ENCODE measurements around the gene EDRF1.
"Not testable (repeated sequence)": the region's sequence is repeated elsewhere in the genome, so short reads cannot be mapped to it uniquely, and the experiment has no call there.

The EDRF1 gene

GRCh38 chr10:125719173-125720001 lies at the start of gene EDRF1:
Gene EDRF1 (plus strand): TSS chr10:125719709. CDS start chr10:125719808, 99 bp downstream.
- DNase-seq = peak; percentile 99

GRCh38 chr10:125672884-125673283 lies 46.6 kb upstream of the EDRF1 start:
- no peak for DNase-seq

GRCh38 chr10:125679436-125679835 lies 40.1 kb upstream of the EDRF1 start:
- DNase-seq = no peak

DNA sequence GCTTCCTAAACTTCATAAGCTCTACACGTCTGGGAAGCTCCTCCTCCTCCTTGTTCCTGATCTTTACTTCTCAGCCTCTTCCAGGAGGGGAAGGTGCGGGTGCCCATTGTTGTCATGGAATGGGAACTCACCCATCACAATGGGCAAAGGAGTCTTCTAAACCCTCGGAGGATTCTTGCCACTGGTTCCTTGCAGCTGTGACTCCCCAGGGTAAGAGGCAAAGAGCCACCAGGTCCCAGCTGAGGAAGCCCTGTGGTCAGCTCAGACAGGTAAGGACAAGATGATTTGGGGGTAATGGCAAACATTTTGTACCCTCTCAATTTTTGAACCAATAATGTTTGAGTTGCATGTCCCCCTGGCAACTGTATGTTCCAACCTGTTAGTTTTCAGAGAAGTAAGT lies 36.4 kb upstream of the EDRF1 start, which contains the start of gene TEX36:
TEX36 (minus strand) TSS at position 101 of the 400 bp plus-strand sequence. CDS start 174 bp downstream, outside the sequence.
- DNase-seq = no peak

DNA sequence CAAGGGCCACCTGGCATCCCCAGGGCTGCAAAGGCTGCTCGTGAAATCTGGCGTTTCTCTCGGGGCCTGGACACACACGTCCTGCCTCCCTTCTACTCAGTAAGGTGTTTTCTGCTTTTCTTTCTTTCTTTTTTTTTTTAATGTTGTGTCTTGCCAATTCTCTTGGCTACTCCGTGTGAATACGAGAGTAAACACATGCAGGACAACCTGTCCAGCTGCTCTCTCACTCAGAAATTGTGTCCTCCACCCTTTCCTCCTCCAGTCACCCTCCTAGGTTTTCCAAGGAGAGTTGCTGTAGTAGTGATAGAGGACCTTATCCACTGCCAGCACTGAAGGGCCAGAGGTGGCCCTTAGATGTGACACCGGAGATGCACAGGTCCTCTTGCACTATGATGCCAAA lies 35.7 kb upstream of the EDRF1 start:
- DNase-seq = no peak

- DNase-seq = no peak
These were observed 34.9 kb upstream of the EDRF1 start for GRCh38 chr10:125684581-125684980.

DNA sequence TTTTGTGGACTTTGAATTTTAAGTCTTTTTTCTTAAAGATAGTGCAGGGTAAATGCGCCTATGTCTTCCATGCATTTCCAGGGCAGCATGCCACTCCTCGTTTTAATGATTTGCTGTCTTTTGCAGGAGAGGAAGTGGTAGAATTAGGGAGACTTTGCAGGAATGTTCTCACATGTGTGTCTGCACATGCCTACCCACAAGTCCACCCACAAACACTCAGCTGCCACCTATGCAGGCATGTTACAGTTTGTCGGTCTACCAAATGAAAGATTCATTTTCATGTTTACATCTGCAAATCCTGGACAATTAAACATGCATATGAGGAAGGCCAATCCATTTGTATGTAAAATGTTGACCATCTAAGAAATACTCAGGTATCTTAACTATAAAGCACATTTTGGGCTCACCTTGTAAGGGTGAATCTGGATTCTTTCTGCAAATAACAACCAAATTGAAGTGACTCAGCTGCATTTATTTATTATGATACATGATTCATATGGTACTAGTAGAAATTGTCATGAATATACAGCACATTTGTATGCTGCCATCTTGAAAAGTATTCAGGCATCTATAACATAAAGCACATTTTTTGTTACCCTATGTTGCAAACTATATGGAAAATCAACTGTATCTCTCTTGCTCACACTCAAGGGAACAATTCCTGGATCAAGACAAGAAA lies 31.9 kb upstream of the EDRF1 start:
- DNase-seq = no peak

GRCh38 chr10:125689955-125690569 lies 29.4 kb upstream of the EDRF1 start:
- peak; percentile 17 for DNase-seq

DNA sequence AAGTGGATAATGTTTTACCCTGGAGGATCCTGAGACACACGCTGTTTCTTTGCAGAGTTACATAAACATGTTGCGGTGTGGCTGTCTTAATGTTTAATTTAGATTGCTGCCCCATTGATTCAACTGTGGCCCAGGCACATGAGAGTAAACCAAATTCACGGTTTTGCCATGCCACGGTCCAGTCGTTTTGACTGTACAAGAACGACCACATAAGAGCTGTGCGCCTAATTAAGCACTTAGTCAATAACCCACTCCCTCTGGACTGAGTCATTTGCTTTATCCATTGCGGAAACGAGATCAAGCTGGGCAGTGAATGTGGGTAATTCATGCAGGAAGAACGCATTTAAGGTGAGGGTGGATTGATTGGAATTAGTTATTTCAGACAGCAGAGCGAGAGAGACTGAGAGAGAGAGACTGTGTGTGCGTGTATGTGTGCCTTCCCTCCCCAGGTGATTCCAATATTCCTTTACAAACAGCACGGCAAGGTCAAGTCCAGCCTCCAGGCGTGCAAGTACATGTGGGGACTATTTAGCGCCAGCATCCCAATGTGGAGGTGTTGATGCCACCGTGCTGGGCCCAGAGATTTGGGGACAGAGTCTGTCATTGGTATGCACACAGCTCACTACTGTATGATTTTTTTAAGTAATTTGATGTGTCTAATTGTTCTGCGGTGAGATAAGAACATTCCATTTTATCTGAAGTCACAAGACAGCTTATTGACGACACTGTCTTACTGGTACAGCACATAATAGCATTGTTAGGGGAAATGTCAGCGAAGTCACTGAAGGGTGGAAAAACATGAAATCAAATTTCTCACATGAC lies 28.1 kb upstream of the EDRF1 start:
- DNase-seq = peak; percentile 36

DNA sequence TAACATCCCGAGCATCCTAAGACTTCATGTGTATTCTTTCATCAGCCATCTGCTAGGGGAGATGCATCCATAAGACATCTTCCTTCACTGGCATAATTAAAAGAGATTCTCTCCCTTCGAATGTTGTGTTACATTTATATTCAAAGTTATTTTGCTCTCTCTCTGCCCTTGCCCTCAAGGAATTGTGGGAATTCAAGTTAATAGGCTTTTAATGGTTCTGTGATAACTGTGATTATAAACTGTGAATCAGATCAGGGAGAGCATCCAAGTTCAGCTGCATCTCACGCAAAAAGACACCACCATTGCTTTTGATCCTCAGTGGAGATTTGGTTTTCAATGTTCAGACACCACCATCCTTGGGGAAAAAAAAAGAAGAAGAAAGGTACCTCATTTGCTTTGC lies 27.3 kb upstream of the EDRF1 start:
- DNase-seq = no peak

- DNase-seq = no peak
These were observed 26.6 kb upstream of the EDRF1 start for GRCh38 chr10:125692601-125693523.

DNA sequence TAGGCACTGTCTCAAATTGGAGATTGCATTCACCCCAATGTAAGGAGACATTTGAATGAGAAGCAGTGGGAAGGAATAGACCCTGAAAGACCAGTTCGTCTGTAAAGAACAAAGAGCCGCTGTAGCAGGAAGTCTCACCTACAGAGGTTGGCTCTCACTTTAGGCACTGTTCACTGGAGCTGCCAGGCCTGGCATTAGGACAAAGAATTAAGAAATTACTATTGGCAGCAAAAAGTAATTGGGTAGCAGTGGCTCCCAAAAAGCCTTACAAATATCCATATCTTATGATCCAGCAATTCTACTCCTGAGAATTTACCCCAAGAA lies 26.0 kb upstream of the EDRF1 start:
- DNase-seq = no peak

DNA sequence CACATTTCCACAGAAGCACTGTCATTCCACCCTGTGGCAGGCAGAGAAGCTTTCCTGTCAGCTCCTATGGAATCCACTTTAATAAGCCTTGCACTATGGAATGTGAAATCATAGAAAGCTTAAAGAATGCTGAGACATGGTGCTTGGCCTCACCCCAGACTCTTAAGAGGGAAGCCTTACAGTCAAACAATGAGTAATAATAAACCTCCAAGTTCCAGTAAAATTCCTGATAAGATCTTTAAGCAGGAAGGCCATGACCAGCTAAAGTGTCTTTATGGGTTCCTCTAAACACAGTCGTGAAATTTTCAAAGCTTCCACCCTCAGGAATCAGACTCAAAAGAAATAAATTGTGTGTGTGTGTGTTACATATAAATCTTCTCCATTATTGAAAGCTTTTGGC lies 24.6 kb upstream of the EDRF1 start:
- no peak for DNase-seq

- DNase-seq = not testable (repeated sequence)
These were observed 22.6 kb upstream of the EDRF1 start for GRCh38 chr10:125696884-125697283.

- no peak for DNase-seq
These were observed 21.0 kb upstream of the EDRF1 start for GRCh38 chr10:125698481-125698998.

GRCh38 chr10:125699562-125700143 lies 19.9 kb upstream of the EDRF1 start:
- no peak for DNase-seq

DNA sequence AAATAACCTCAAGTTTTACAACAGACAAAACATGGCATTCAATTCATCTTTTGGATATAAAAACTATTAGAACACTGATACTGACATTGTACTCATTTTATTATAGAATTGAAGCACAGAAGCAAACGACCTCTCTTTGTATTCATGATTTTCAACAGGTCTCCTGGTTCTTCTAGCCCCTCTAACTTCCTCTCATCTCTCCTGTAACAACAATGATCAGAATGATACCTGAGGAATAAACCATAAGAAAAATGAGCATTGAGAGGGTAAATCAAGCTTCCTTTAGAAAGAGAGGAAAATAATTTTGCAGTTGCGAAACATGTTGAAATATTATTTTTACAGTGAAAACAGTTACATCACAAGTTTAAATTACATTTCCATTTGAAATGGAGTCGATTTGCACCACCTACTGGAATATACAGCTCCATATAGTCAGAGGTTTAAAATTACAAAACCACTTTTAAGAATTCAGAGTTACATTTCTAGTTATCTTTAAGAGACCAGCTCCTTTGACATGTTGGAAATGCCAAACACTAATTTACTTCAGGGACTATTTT lies 19.1 kb upstream of the EDRF1 start:
- DNase-seq = no peak

GRCh38 chr10:125707541-125708468 lies 11.7 kb upstream of the EDRF1 start:
- DNase-seq = no peak

- no peak for DNase-seq
These were observed 10.5 kb upstream of the EDRF1 start for GRCh38 chr10:125708971-125709503.
